ENCODE measurements around the gene GPR85. TPM values are rescaled to one million over a fixed set of nuclear protein-coding genes. Genes with fewer than 3 reads are reported as not detected.
"Not testable (repeated sequence)": the region's sequence is repeated elsewhere in the genome, so short reads cannot be mapped to it uniquely, and the experiment has no call there.

Gene GPR85
- total RNA-seq, 1 experiment from 2014 or later = 9.1 TPM

DNA sequence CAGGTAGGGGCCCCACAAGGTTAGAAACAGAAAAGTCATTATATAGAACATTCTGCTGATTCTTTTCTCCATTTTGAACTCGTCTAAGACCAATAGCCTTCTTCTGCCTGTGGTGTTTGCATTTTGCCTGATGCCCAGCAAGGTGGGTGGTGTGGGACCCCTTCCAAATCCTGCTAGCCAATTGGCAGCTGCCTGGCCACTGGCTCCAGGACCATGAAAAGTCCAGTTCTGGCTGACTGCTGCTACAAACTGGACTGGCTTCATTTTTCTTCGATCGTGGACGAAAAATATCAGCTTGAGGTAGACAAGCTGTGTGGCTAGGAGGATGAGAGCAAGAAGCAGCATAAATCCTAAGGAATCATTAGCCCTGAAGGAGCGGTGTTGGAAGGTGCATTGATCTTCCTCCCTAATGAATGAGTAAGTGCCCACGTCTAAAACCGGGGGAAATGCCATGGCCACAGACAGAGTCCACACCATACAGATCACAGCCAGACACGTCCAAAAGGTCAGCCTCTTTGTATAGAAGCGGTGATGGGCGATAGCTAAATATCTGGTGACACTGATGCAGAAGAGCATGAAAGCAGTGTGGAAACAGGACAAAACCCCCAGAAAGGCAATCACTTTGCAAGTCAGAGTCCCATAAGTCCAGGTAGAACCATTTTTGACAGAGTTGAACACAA is 2.7 kb downstream of the GPR85 start:
- DNase-seq (ENCODE audit: low read depth) = no peak

- no peak for DNase-seq (ENCODE audit: low read depth)
These were observed 3.4 kb downstream of the GPR85 start for GRCh38 chr7:113083132-113083815.

DNA sequence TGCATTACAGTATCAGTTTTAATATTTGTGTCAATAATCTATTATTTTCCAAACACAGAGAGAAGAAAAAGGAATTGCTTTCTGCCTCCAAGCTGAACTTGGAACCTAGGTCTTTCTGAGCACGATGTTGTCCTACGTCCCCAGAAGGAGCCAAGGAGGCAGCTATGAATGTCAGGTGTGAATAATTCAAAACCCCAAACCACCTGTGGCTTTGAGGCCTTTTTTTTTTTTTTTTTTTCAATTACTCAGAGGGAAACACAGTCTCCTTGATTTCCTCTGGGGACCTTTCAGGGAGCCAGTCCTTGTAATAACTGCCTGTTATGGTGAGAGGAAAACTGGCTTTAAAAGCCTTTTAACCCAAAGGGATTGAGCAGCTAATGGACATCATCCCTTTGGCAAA is 8.3 kb downstream of the GPR85 start:
- DNase-seq (ENCODE audit: low read depth) = no peak

- no peak for DNase-seq (ENCODE audit: low read depth)
These were observed 9.9 kb downstream of the GPR85 start for GRCh38 chr7:113076703-113077102.

- DNase-seq (ENCODE audit: low read depth) = peak; percentile 48
These were observed 15.2 kb downstream of the GPR85 start for GRCh38 chr7:113071465-113071864.

DNA sequence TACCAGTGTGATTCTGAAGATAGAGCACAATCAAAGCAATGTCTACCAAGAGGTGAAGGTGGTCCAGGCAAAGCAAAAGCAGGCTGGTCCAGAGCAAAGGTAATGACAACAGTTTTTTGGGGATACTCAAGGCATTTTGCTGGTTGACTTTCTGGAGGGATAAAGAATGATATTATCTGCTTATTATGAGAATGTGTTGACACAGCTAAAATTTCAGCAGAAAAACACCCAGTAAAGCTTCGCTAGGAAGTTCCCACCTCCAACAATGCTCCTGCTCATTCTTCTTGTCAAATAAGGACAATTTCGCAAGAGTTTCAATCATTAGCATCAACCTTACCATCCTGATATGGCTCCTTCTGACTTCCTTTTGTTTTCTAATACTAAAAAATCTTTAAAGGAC is 24.1 kb downstream of the GPR85 start:
- no peak for DNase-seq (ENCODE audit: low read depth)

- DNase-seq (ENCODE audit: low read depth) = no peak
These were observed 26.5 kb downstream of the GPR85 start for GRCh38 chr7:113060100-113060499.

- no peak for DNase-seq (ENCODE audit: low read depth)
These were observed 31.7 kb downstream of the GPR85 start for GRCh38 chr7:113054938-113055337.

DNA sequence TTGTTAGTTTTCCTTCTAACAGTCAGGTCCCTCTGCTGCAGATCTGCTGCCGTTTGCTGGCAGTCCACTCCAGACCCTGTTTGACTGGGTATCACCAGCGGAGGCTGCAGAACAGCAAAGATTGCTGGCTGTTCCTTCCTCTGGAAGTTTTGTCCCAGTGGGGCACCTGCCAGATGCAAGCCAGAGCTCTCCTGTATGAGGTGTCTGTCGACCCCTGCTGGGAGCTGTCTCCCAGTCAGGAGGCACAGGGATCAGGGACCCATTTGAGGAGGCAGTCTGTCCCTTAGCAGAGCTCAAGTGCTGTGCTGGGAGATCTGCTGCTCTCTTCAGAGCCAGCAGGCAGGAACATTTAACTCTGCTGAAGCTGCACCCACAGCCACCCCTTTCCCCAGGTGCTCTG is 32.4 kb downstream of the GPR85 start:
- DNase-seq (ENCODE audit: low read depth) = not testable (repeated sequence)

GRCh38 chr7:113049221-113049620 is 37.4 kb downstream of the GPR85 start:
- not testable (repeated sequence) for DNase-seq (ENCODE audit: low read depth)

- no peak for DNase-seq (ENCODE audit: low read depth)
These were observed 40.2 kb downstream of the GPR85 start for GRCh38 chr7:113046453-113046852.

DNA sequence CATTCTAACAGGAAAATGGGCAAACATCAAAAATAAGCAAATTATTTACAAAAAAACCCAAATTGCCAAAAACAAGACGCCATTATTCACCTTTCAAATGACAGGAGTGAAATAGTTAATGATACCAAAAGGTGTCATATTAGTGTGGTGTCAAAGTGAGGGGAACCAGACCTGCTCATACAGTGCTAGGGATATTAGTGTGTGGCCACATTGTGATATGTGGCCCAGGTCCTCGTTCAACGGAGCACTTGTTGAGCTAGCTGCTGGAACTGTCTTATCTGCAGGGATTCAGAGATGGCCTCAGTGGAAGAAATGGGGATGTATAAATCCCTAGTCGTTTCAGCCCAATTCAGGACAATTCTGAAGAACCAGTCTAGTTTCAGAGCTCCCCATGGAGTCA is 41.2 kb downstream of the GPR85 start:
- no peak for DNase-seq (ENCODE audit: low read depth)

DNA sequence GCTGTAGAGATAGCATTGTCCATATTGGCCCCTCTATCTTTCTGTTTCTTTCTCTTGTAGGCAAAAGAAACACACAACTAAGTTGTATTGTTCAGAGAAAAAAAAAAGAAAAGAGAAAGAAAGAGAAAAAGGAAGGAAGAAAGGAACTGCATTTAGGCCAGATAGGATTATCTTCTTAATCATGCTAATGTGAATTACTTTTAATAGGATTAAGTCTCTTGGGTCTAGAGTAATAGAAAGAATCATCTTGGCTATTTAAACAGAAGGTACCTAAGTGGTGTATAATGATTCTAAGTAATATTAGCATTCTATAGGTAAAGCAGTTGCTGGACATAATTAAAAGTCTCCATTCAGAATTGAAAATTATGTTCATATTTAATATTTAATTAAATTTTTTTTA is 42.2 kb downstream of the GPR85 start:
- no peak for DNase-seq (ENCODE audit: low read depth)

DNA sequence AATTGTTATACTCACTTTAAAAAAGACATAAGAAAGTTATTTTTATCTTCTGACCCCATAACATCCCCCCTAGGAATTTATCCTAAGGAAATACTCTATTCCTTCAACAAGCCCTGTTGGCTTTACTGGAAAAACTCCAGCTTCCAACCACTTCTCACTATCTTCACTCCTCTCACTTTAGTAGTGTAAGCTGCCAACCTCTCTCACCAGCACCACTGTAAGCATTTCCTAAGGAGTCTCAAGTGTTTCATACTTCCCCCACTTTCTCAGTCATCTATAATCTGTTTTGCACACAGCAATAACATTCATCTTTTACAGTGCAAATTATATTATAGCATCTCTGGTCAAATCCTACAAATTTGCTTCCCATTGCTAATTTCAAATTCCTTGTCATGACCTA is 45.8 kb downstream of the GPR85 start:
- DNase-seq (ENCODE audit: low read depth) = no peak

GRCh38 chr7:113033959-113034358 is 52.7 kb downstream of the GPR85 start:
- no peak for DNase-seq (ENCODE audit: low read depth)

Other genes starting within 250 kb of the GPR85 start
- 173 and 179 TPM in 2 replicates for gene SMIM30, start 31.7 kb upstream of the GPR85 start, total RNA-seq (2014; rRNA removed)

Data from LHCN-M2 (cell line).